ENCODE results near the gene KLHL40.

Gene KLHL40

DNA sequence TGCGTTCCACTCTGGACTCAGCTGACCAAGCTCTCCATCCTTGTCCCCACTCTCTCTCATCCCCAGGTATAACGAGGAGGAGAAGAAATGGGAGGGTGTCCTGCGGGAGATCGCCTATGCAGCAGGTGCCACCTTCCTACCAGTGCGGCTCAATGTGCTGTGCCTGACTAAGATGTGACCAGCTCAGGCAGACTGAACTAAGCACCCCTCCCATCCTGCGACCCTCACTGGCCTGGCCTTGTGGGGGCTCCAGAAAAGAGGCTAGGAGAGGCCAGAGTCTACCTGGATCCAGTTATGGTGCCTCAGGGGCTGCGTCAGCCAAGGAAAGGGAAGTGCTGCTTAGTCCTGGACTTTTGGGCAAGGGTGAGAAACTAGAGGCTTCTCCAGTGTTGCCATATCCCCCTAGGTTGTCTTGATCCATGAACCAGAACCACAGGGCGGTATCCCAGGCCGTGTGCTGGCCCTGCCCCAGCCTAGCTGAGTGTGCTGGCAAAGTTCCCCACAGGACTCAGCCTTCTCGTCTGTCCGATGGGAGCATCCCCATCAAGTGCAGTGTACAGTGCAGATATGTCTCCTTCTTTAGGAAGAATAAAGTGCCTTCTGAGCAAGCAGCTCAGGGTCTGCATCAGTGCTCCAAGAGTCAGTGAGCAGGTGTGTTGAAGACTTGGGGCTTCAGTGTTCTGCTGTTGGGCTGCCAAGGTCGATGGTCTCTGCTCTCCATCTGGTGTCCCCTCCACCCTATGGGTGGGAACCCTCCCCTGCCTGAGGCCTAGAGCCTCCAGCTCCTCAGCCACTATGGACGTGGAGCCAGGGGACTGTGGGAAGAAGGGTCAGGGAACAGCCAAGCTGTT, 6.7 kb downstream of the KLHL40 start:
- no peak for FAIRE-seq

DNA sequence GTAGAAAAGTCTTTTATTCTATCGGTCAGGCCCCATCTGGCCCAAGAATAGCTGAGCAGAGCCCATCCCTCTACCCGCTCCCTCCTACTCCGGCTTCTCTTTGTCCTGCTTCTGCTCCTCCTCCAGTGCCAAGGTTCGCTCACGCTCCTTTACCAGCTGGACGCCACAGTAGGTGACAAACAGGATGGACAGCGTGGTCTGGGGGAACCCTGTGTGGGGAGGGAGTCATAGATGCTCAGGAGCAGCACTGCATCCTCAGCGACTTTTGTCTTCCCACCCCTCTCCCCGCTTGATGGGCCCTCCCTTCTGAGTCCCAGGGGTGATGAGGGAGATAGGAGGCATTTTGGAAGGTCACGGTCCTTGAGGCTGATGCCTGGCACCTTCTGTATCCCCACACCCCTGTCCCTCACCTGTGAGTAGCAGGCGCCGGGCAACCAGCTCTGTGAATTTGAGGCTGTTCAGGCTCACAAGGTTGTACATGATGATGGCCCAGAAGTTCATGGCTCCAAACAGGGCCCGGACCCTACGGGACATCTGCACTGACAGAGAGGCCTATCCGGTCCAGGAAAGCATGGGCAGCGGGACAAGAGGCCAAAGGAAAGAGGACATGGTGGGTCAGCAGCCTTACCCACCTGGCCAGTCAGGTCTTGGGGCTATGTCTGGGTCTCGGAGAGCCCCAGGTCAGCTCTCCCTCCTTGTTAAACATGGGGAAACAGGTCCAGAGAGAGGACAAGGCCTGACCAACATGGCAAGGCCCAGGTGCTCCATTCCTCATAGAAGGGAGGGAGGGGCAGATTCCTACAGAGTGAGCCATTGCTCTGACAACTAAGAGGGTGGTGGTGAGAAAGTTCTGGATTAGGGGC, 7.6 kb downstream of the KLHL40 start:
- no peak for FAIRE-seq

DNA sequence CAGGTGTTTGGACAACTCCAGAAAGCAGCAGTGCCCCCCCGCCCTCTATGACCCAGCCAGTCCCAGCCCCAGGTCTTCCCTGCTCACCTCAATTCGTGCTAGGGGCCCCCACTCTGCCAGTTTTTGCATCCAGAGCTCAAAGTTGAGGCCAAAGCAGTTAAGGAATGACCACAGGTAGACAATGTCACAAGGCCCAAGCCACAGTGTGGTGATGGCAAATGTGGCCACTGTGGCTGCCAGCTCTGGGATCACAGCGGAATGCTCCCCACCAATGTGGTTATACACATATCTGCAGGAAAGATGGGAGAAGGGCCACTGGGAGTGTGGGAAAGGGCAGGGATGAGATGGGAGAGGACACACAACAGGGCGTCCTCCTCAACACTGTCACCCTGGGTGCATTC, 8.2 kb downstream of the KLHL40 start:
- no peak for FAIRE-seq

DNA sequence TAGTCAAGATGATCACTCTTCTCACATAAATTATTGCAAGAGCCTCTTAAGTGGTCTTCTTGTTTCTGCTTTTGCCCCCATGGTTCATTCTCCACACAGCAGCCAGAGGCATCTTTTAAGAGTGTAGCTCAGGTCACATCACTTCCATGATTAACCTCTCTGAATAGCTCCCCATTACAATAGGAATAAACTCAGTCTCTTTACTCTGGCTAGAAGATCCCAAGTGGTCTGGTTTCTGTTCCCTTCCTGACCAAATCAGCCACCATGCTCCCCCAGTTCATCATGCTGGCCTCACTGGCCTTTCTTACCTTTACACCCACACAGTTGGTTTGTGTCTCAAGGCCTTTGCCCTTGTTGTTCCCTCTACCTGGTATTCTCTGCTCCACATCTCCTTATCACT, 9.0 kb downstream of the KLHL40 start:
- no peak for FAIRE-seq

DNA sequence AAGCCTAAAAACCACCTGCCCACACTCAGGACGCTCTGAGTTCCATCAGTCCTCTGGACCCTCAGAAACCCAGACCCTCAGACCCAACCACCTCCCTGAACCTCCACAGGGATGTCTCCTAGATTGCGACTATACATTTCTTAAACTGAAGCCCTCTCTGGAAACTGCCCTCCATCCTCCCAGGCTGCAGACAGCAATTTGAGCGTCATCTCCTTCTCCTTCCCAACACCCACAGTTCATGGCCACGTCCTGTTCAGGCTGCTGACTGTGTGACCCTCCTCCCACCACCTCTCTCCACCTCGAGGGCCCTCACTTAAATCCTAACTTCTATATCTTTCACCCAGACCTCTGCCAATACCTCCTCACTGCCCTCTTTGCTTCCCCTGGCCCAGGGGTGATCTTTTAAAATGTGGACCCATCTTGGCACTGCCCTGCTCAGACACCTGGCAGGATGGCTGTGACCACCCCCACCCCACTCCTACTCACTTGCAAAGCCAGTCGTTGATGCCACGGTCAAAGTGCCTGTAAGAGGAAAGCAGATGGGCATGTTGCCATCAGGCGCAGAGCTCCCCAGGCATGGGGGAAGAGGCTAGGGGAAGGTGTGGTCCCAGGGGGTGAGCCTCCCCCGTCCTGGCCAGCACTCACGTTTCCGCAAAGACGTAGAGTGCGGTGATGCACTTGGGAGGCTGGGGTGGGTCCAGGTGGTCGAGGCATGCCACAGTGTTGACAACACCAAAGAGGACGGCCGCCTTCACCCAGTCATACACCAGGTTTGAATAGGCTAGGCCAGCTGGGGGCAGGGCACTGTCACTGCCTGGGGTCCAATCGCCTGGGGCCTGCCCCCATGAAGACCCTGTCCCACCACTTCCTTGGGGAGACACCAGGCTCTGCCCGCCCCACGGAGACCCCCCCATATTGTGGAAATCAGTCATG, 11.3 kb downstream of the KLHL40 start:
- no peak for FAIRE-seq

DNA sequence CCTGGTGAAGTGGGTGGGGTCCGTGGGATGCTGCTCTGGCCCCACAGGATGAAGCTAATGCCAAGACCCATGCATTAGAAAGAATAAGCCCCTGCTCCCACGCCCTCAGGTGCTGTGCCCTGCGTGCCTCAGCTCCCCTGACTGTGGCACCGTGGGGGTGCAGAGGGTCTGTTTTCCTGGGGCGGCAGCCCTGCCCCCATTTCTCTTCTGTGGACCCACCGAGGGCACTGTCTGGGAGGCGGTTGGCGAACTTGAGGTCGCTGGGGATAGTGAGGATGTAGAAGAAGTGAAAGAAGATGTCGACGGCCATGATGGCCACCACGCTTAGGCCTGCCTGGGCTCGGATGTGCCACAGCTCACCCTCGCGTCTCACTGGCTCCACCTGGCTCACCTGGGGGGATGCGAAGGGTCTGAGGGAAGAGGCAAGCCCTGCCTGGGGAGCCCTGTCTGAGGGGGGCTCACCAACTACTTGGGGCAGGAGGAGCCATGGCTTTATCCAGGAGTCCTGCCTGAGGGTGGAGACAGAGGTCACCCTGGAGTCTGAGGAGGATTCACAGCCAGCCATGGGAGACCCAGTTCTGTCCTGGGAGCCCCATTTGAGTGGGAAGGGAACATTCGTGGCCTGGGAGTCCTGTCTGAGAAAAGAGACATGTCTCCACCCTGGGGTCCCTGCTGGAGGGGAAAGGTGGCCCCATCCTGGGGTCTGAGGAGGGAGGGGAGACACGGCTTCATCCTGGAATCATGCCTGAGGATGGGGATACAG, 12.1 kb downstream of the KLHL40 start:
- no peak for FAIRE-seq

DNA sequence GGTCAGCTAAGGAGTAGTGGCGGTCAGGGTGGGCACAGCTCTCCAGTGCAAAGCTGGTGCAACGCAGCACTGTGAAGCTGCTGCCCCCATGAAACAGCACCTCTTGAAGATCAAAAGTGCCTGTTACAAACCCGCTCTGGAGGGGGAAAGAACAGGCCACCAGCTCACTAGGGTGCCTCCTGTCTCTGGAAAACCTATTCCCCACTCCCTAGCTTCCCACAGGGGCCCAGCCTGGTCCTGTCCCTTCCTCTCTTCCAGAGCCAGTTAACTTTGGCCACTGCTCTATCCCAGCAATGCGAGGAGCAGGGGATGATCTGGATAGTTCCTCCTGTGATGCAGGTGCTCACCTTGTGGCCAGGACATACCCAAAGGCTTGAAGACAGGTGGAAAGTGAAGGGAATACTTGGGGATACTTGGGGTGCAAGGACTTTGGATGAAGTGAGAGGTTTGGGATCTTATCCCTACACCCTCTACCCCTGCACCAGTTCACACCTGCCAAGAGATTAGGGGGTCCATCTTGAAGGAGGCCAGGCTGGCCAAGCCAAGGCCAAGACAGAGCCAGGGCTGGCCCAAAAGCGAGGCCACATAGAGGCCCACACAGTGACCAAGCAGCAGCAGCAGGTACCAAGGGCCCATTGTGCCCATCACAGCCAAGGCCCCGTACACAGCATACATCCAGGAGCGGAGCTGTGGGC, 13.0 kb downstream of the KLHL40 start:
- FAIRE-seq = no peak

DNA sequence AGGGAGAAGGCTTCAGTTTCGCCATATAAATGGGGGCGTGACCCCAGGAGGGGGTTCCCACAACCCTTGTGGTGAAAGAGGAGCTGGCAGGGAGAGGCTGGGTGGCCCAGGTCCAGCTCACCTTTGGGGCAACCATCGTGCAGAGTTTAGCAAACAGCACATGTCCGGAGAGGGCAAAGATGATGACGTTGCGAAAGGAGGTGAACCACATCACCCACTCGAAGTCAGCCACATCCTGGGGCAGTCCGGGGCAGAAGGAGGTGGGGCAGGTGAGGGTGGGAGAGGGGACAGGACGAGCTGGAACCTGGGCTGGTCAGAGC, 13.5 kb downstream of the KLHL40 start:
- FAIRE-seq = no peak

DNA sequence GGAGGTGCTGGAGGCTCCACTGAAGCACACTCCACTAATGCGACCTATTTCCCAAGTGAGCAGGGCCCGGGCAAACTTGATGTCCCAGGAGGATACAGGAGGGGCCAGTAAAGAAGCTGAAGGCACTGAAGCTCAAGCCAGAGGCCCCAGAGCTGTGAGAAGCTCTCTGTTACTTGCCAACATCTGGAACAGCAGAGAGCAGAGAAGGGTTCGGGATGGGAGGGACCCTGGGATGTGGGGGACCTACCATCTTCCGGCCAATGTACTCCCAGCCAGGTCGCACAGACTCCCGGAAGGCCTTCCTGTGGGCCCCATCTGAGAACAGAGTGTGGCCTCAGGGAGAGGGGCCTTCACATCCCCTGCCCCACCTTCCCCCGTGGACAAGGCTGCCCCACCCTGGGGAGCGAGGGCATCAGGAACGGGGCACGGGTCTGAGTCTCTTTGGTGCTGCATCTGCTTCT, 14.2 kb downstream of the KLHL40 start:
- no peak for FAIRE-seq

DNA sequence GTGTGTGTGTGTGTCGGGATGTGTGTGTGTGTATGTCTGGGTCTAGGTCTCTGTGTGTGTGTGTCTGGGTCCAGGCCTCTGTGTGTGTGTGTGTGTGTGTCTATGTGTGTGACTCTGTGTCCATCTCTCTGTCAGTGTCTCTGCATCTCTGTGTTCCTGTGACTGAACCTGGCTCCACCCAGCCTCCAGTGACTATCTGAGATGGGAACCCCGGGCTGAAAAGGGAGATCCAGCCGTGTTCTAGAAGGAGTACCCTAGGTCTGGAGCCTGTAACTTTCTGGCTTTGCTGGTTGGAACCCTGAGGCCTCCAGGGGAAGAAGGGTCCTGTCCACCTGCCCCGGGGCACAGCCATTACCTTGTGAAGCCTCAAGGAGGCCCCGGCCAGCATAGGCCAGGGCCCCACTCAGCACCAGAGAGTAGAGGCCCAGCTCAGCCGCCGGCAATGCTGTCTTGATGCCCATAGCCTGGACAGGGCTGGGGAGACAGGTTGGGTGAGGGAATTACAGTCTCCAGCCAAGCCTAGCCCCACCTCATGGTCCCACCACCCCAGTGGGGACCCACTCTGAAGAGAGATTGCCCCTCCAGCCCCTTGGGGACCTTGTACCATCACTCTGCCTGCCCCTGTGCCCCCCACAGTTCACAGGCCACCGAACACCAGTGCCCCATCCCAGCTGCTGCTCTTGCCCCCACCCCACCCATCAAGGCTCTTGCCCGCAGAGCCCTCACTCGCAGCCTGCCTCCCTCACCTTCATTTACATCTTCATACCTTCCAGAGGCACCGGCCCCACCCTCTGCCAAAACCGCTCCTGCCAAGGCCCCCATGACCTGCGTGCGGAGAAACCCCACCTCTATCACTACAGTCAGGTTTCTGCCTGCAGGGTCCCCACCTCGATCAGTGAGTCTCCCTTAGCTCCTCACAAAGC, 15.3 kb downstream of the KLHL40 start:
- FAIRE-seq = no peak

DNA sequence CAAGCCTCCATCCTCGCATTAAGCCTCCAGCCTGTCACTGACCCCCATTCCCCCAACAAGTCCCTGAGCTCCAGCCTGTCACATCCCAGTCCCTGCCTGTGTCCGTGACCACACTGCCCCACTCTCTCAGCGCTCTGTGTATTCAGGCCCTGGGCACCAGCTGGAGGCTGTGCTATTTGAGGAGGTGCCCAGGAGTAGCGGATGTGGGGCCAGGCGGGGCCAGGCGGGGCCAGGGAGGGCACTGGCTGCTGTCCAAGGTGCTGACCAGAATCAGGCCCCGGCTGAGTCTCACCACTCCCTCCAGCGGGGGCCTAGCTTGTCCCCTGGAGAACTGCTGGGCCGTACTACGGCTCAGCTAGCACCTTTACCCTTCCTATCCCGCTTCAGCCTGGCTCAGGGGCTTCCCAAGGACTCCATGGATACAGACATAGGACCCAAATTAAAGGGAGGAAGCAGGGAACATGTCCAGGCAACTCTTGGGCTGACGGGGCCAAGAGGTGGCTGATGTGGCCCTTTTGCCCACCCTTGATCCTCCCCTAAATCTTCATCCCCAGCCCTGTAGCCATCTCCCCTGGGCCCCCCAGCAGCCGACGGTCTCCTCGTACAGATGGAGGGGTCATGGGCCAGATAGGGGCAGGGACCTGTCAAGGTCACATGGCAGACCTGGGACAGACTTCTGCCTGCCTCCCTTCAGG, 16.2 kb downstream of the KLHL40 start:
- no peak for FAIRE-seq

DNA sequence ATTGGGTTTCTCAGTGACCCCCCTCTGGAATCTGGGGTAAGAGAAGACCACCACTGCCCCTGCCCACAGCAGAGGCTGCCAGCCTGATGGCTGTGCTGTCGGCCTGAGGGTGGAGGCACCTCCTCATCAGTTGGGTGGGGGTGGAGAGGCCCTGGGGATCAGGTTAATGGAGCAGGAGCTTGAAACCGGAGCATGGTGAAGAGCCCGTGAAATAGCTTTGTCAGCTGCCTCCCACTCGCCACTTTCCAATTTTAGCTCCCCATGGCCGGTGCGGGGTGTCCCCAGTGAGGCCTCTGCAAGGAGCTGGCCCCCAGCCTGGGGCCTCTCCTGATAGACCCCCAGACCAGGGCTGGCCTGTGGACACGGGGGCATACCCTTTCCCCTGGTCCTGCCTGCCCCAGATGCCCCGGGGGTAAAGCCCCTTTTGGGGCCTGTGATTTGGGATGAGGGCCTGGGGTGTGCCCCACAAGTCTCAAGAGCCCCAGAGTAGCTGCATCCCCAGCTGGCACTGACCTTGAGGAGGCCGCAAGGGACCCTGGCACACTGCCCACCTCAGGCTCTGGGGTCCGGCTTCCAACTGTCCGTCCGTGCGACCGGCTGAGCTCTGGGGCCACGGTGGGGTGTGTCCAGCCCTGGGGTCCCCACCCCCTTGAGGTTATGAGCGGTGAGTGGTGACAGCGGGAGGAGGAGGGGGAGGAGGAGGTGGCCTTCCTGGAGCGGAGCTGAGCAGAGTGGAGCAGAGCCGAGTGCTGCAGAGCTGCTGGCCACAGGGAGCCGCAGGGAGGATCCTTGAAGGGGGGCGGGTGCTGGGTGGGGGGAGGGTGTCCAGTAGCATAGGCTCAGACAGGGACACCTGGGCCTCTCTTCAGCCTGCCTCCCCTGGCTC, 17.0 kb downstream of the KLHL40 start, which contains the start of gene HHATL:
HHATL (minus strand) TSS at position 733 of the 886 bp plus-strand sequence. CDS start 1,972 bp downstream, outside the sequence.
- no peak for FAIRE-seq

DNA sequence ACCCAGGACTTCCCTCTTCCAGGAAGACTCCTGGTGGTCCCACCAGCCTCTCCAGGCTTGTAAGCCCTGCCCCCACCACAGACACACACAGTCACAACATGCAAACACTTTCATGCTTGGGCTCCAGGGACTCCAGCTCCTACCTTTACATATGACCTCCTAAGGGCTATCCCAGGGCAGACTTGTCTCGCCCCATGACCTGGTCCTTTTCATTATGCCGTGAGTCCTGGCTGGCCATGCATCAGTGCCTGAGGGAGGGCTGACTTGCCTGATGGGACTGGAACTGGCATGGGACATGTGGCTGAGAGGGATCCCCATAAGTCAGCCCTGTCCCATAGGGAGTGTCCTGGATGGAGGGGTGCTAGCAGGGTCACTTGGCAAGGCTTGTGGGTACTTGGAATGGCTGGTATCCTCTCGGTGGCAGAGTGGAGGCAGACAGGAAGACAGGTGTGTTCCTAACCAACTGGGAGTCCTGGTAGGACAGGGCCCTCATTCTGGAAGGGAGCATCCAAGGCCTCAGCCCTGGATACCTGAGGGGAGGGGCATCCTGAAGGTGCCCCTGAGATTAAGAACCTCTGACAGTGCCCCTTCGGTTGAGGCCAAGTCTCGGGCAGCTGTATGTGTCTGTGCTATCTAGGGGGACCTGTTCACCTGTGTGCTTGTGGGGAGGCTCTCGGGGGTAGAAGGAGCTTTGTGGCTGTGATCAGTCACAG, 17.8 kb downstream of the KLHL40 start:
- FAIRE-seq = no peak

DNA sequence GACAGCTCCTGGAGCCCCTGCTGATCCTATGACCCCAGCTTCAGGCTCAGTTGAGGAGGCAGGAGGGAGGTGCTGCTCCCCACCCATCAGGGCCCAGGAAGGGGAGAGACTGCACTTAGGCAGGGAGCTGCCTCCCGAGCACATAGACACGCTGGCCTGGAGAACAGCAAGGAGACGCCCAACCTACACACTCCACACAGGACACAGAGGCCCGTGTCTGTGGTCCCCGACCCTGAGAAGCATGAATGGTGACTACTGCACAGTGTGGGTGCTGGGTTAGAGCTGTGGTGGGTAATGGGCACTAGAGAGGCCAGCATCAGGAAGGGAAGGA, 18.3 kb downstream of the KLHL40 start:
- FAIRE-seq = no peak

DNA sequence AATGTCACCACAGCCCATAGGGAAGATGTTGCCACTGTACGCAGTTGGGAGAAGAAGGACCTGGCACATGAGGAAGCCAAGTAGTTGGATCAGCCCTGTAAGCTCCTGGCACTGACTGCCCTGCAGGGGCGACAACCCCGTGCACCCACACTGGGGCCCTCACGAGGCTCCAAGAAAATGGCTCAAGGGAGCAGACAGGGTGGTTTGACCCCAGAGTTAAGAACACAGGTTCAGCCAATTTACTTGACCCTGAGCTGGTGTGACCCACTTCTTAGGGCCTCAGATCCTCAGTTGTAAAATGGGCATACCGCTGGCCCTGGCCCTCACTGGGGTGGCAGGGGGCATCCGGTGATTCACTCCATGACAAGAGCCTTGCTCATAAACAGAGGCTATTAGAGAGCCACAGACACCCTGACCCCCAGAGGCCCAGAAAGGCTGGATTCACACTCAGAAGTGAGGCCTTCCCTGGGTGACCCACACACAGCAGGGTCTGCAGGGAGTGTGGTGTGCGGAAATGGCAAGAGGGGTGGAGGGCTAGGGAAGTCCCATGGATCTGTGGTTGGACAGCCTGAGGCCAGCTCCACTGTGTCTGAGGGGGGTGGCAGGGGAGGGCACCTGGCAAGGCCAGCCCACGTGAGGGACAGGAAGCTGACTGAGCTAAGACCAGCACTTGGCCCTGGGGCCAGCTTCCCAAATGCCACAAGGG, 19.0 kb downstream of the KLHL40 start:
- no peak for FAIRE-seq

DNA sequence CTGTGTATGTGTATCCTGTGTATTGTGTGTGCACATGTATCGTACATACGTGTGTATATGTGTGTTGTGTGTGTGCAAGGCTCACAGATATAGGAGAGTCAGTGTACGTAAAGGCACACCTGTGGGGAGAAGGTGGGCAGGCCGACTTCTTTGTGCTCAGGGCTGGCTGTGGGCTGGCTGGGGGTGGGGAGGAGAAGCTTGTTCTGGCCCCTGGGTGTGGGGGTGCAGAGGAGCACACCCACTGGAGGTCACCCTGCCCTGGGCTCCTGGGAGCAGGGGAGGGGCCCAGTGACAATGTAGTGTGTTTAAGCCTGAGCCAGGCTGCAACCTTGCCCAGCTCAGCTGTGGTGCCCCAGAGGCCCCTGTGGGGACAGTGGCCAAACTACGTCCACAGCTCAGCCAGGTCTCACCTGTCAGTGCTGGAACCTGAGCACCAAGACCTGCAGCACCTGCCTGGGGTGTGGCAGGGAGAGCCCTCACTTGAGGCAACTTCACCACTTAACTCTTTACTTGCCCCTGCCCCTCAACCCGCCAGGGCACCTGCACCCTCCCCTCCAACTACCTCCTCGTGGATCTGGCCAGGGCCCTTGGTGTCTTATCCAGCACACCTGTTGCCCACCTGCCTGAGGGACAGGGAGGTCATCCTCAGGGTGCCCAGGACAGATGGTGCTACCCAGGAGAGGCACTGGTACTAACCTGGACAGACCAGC, 19.9 kb downstream of the KLHL40 start:
- FAIRE-seq = no peak

Measured in islet of Langerhans (tissue), 1 donor.